Measurements from ENCODE around the gene AVEN. TPM values are rescaled to one million over a fixed set of nuclear protein-coding genes. Genes with fewer than 3 reads are reported as not detected.

Gene AVEN
- total RNA-seq, 2 donors from 2014 or later: 18.9 to 20.7 TPM

GRCh38 chr15:33903661-33904060, 135.3 kb downstream of the AVEN start:
- H3K4me3 Mint-ChIP-seq: no peak overlapping the region
- H3K27ac Mint-ChIP-seq: no peak overlapping the region
- no peaks in the 10 kb centered on the region for H3K9me3 Mint-ChIP-seq
- H3K4me1 ChIP-seq (ENCODE audit: control insufficient read depth, insufficient read depth, low read length): peaks cover 11% of the 10 kb centered on the region
- whole genome bisulfite sequencing, 2 experiments (ENCODE audit: insufficient coverage in 1 of 2, insufficient read length in 1 of 2): 67 to 96% methylated on average over 1 to 2 of the region's 2 CpGs
- no peak for DNase-seq
- no peaks in the 10 kb centered on the region for H3K9me3 ChIP-seq (ENCODE audit: control insufficient read depth, low read length)
- H3K27ac ChIP-seq (ENCODE audit: low read depth, low read length): no peak overlapping the region
- no peaks in the 10 kb centered on the region for H3K36me3 Mint-ChIP-seq (ENCODE audit: low read depth)
- H3K36me3 ChIP-seq (ENCODE audit: control insufficient read depth, insufficient read depth, low read length): no peaks in the 10 kb centered on the region
- peaks cover 18% of the 10 kb centered on the region for H3K4me1 Mint-ChIP-seq
- no peak overlapping the region for H3K4me3 ChIP-seq (ENCODE audit: low read length)
- no peak overlapping the region for H3K9ac ChIP-seq (ENCODE audit: extremely low read depth, low read length, poor library complexity, severe bottlenecking)
- H3K27me3 ChIP-seq (ENCODE audit: control insufficient read depth, insufficient read depth, low read length, poor library complexity, severe bottlenecking): no peaks in the 10 kb centered on the region
- no peak for TF ChIP-seq CTCF (conservative IDR thresholded peaks at IDR 0.05)
- H3K27me3 Mint-ChIP-seq (ENCODE audit: insufficient read depth): no peaks in the 10 kb centered on the region

GRCh38 chr15:33902043-33902442, 137.0 kb downstream of the AVEN start:
- Histone ChIP-seq H3K27me3 (ENCODE audit: control insufficient read depth, insufficient read depth, low read length, poor library complexity, severe bottlenecking) (no peaks in the 10 kb centered on the region), H3K27ac (ENCODE audit: low read depth, low read length) (no peak overlapping the region), H3K4me3 (ENCODE audit: low read length) (no peak overlapping the region), H3K9me3 (ENCODE audit: control insufficient read depth, low read length) (no peaks in the 10 kb centered on the region), H3K36me3 (ENCODE audit: control insufficient read depth, insufficient read depth, low read length) (no peaks in the 10 kb centered on the region), H3K4me1 (ENCODE audit: control insufficient read depth, insufficient read depth, low read length) (peaks cover 2% of the 10 kb centered on the region), H3K9ac (ENCODE audit: extremely low read depth, low read length, poor library complexity, severe bottlenecking) (no peak overlapping the region)
- H3K4me1 Mint-ChIP-seq: peaks cover 4% of the 10 kb centered on the region
- no peak overlapping the region for H3K27ac Mint-ChIP-seq
- no peak for TF ChIP-seq CTCF (conservative IDR thresholded peaks at IDR 0.05)
- H3K9me3 Mint-ChIP-seq: no peaks in the 10 kb centered on the region
- H3K4me3 Mint-ChIP-seq: no peak overlapping the region
- no peaks in the 10 kb centered on the region for H3K27me3 Mint-ChIP-seq (ENCODE audit: insufficient read depth)
- WGBS, 2 experiments (ENCODE audit: insufficient coverage in 1 of 2, insufficient read length in 1 of 2): no CpG with 5 or more reads among the region's 1 CpG
- DNase-seq: no peak
- H3K36me3 Mint-ChIP-seq (ENCODE audit: low read depth): no peaks in the 10 kb centered on the region

GRCh38 chr15:33894193-33894592, 144.8 kb downstream of the AVEN start:
- H3K9me3 Mint-ChIP-seq: peaks cover 2% of the 10 kb centered on the region
- TF ChIP-seq CTCF (conservative IDR thresholded peaks at IDR 0.05): no peak
- 92 to 100% methylated on average over 1 to 6 of the region's 6 CpGs for WGBS, 2 experiments (ENCODE audit: insufficient coverage in 1 of 2, insufficient read length in 1 of 2)

More at GRCh38 chr15:33894193-33894592, 144.8 kb downstream of the AVEN start:
- Mint-ChIP-seq H3K4me3 (no peak overlapping the region), H3K27me3 (ENCODE audit: insufficient read depth) (no peaks in the 10 kb centered on the region), H3K36me3 (ENCODE audit: low read depth) (no peaks in the 10 kb centered on the region), H3K4me1 (no peaks in the 10 kb centered on the region), H3K27ac (no peak overlapping the region)
- Histone ChIP-seq H3K4me3 (ENCODE audit: low read length) (no peak overlapping the region), H3K9ac (ENCODE audit: extremely low read depth, low read length, poor library complexity, severe bottlenecking) (no peak overlapping the region), H3K9me3 (ENCODE audit: control insufficient read depth, low read length) (no peaks in the 10 kb centered on the region), H3K27ac (ENCODE audit: low read depth, low read length) (no peak overlapping the region), H3K36me3 (ENCODE audit: control insufficient read depth, insufficient read depth, low read length) (no peaks in the 10 kb centered on the region), H3K27me3 (ENCODE audit: control insufficient read depth, insufficient read depth, low read length, poor library complexity, severe bottlenecking) (no peaks in the 10 kb centered on the region), H3K4me1 (ENCODE audit: control insufficient read depth, insufficient read depth, low read length) (no peaks in the 10 kb centered on the region)
- DNase-seq: no peak

Data from endodermal cell (in vitro differentiated cells).